ENCODE measurements around the gene GABBR2.

Gene GABBR2

GRCh38 chr9:98456156-98456613, 252.6 kb downstream of the GABBR2 start:
- Histone ChIP-seq H3K27ac (ENCODE audit: low read depth, low read length) (no peak overlapping the region), H3K9ac (ENCODE audit: low read length) (no peak overlapping the region), H3K36me3 (ENCODE audit: insufficient read depth, low read length) (no peaks in the 10 kb centered on the region)

GRCh38 chr9:98455256-98456155, 253.2 kb downstream of the GABBR2 start:
- Histone ChIP-seq H3K4me1 (ENCODE audit: insufficient read depth, low read length) (no peaks in the 10 kb centered on the region), H3K9me3 (ENCODE audit: low read length) (peaks cover 6% of the 10 kb centered on the region), H3K36me3 (ENCODE audit: insufficient read depth, low read length) (no peaks in the 10 kb centered on the region), H3K4me3 (ENCODE audit: low read depth in 1 of 2, low read length in 2 of 2) (no peak overlapping the region), H3K9ac (ENCODE audit: low read length) (no peak overlapping the region), H3K27me3 (ENCODE audit: control insufficient read depth in 1 of 2, insufficient read depth in 2 of 2, low read length in 2 of 2) (no peaks in the 10 kb centered on the region), H3K27ac (ENCODE audit: low read depth, low read length) (no peak overlapping the region)

More at GRCh38 chr9:98456156-98456613, 252.6 kb downstream of the GABBR2 start:
- Histone ChIP-seq H3K4me1 (ENCODE audit: insufficient read depth, low read length) (no peaks in the 10 kb centered on the region), H3K9me3 (ENCODE audit: low read length) (peaks cover 6% of the 10 kb centered on the region), H3K27me3 (ENCODE audit: control insufficient read depth in 1 of 2, insufficient read depth in 2 of 2, low read length in 2 of 2) (no peaks in the 10 kb centered on the region), H3K4me3 (ENCODE audit: low read depth in 1 of 2, low read length in 2 of 2) (no peak overlapping the region)

DNA sequence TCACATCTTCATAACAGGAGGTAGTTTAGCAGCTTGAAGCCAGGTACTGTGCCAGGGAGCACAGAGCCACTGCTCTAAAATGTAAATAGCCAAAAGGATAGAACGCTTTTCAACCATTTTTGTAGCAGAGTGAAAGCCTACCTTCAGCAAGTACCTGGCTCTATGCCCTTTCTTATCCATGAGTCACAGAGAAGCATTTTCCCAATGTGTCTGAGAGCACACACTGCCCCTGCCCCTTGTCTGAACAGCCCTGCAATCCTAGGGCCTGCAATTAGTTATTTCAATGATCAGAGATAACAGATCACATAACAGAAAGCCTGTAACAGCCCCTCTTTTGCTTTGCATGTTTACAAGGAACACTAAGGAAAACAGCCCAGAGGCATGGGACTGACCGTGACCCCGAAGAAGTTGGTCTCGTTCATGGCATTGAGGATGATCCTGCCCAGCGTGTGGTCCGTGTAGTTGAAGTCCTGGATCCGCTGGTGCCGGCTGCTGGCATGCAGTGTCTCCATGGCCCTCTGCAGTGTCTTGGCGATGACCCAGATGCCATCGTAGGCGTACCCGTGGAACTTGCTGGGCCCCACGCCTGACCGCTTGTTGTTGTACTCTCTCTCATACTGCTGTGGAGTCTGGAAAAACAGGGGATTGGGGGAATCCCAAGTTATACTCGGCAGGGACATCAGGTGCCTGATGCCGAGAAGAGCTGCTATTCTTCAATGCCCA, 255.0 kb downstream of the GABBR2 start:
- H3K9ac ChIP-seq (ENCODE audit: low read length), result no peak overlapping the region
- H3K4me1 ChIP-seq (ENCODE audit: insufficient read depth, low read length), result no peaks in the 10 kb centered on the region
- H3K27me3 ChIP-seq (ENCODE audit: control insufficient read depth in 1 of 2, insufficient read depth in 2 of 2, low read length in 2 of 2), result no peaks in the 10 kb centered on the region
- no peaks in the 10 kb centered on the region for H3K9me3 ChIP-seq (ENCODE audit: low read length)
- no peak overlapping the region for H3K4me3 ChIP-seq (ENCODE audit: low read depth in 1 of 2, low read length in 2 of 2)
- H3K36me3 ChIP-seq (ENCODE audit: insufficient read depth, low read length), result no peaks in the 10 kb centered on the region
- no peak overlapping the region for H3K27ac ChIP-seq (ENCODE audit: low read depth, low read length)

GRCh38 chr9:98451576-98451975, 257.2 kb downstream of the GABBR2 start:
- Histone ChIP-seq H3K27me3 (ENCODE audit: control insufficient read depth in 1 of 2, insufficient read depth in 2 of 2, low read length in 2 of 2) (no peaks in the 10 kb centered on the region), H3K4me3 (ENCODE audit: low read depth in 1 of 2, low read length in 2 of 2) (no peak overlapping the region), H3K36me3 (ENCODE audit: insufficient read depth, low read length) (no peaks in the 10 kb centered on the region), H3K27ac (ENCODE audit: low read depth, low read length) (no peak overlapping the region), H3K4me1 (ENCODE audit: insufficient read depth, low read length) (no peaks in the 10 kb centered on the region), H3K9ac (ENCODE audit: low read length) (no peak overlapping the region), H3K9me3 (ENCODE audit: low read length) (no peaks in the 10 kb centered on the region)

GRCh38 chr9:98450496-98450895, 258.2 kb downstream of the GABBR2 start:
- H3K4me3 ChIP-seq (ENCODE audit: low read depth in 1 of 2, low read length in 2 of 2), result no peak overlapping the region

DNA sequence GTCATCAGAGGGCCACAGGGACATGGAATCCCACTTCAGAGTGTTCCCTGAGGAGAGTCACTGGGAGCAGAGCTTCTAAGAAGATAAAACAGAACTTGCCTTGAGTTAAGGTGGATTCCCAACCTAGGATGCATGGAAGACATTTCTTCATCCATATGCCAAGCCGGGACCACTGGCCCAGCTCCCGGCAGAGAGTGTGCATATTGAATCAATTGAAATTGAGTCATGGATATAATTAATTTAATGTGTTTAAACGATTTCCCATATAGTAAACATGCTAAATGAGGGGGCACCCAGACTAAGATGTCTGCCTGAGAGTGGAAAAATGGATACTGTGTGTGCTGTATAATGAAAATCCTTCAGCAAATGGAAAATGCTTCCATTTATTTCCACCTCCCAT, 258.9 kb downstream of the GABBR2 start:
- Histone ChIP-seq H3K27ac (ENCODE audit: low read depth, low read length) (no peak overlapping the region), H3K36me3 (ENCODE audit: insufficient read depth, low read length) (no peaks in the 10 kb centered on the region), H3K9me3 (ENCODE audit: low read length) (no peaks in the 10 kb centered on the region), H3K9ac (ENCODE audit: low read length) (no peak overlapping the region), H3K4me3 (ENCODE audit: low read depth in 1 of 2, low read length in 2 of 2) (no peak overlapping the region), H3K4me1 (ENCODE audit: insufficient read depth, low read length) (no peaks in the 10 kb centered on the region), H3K27me3 (ENCODE audit: control insufficient read depth in 1 of 2, insufficient read depth in 2 of 2, low read length in 2 of 2) (no peaks in the 10 kb centered on the region)

More at GRCh38 chr9:98450496-98450895, 258.2 kb downstream of the GABBR2 start:
- H3K9ac ChIP-seq (ENCODE audit: low read length), result no peak overlapping the region
- no peaks in the 10 kb centered on the region for H3K4me1 ChIP-seq (ENCODE audit: insufficient read depth, low read length)
- no peaks in the 10 kb centered on the region for H3K36me3 ChIP-seq (ENCODE audit: insufficient read depth, low read length)
- no peaks in the 10 kb centered on the region for H3K27me3 ChIP-seq (ENCODE audit: control insufficient read depth in 1 of 2, insufficient read depth in 2 of 2, low read length in 2 of 2)
- H3K9me3 ChIP-seq (ENCODE audit: low read length), result no peaks in the 10 kb centered on the region
- no peak overlapping the region for H3K27ac ChIP-seq (ENCODE audit: low read depth, low read length)

GRCh38 chr9:98445576-98445975, 263.2 kb downstream of the GABBR2 start:
- H3K27me3 ChIP-seq (ENCODE audit: control insufficient read depth in 1 of 2, insufficient read depth in 2 of 2, low read length in 2 of 2), result no peaks in the 10 kb centered on the region
- no peaks in the 10 kb centered on the region for H3K36me3 ChIP-seq (ENCODE audit: insufficient read depth, low read length)
- no peak overlapping the region for H3K27ac ChIP-seq (ENCODE audit: low read depth, low read length)
- H3K9me3 ChIP-seq (ENCODE audit: low read length), result no peaks in the 10 kb centered on the region
- no peaks in the 10 kb centered on the region for H3K4me1 ChIP-seq (ENCODE audit: insufficient read depth, low read length)
- no peak overlapping the region for H3K4me3 ChIP-seq (ENCODE audit: low read depth in 1 of 2, low read length in 2 of 2)
- no peak overlapping the region for H3K9ac ChIP-seq (ENCODE audit: low read length)

DNA sequence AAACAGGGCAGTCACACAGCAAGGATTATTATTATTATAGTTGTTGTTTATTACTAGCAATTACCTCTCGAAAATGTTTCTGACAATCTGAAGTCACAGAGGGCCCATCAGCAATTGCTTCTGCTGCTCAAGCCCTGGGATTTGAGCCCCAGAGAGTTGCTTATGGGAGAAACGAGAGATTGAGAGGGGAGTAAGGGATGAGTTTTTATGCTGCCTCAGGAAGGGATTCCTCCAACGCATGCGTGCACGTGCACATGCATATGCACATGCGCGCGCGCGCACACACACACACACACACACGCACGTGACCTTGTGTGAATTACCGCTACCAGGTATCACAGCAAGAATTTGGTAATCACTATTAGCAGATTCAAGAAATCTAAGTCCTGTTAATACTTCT, 264.1 kb downstream of the GABBR2 start:
- Histone ChIP-seq H3K36me3 (ENCODE audit: insufficient read depth, low read length) (no peaks in the 10 kb centered on the region), H3K9me3 (ENCODE audit: low read length) (no peaks in the 10 kb centered on the region), H3K27me3 (ENCODE audit: control insufficient read depth in 1 of 2, insufficient read depth in 2 of 2, low read length in 2 of 2) (no peaks in the 10 kb centered on the region), H3K27ac (ENCODE audit: low read depth, low read length) (no peak overlapping the region), H3K4me1 (ENCODE audit: insufficient read depth, low read length) (no peaks in the 10 kb centered on the region), H3K9ac (ENCODE audit: low read length) (no peak overlapping the region), H3K4me3 (ENCODE audit: low read depth in 1 of 2, low read length in 2 of 2) (no peak overlapping the region)

- H3K9ac ChIP-seq (ENCODE audit: low read length), result no peak overlapping the region
- no peak overlapping the region for H3K4me3 ChIP-seq (ENCODE audit: low read depth in 1 of 2, low read length in 2 of 2)
- no peaks in the 10 kb centered on the region for H3K4me1 ChIP-seq (ENCODE audit: insufficient read depth, low read length)
- no peaks in the 10 kb centered on the region for H3K27me3 ChIP-seq (ENCODE audit: control insufficient read depth in 1 of 2, insufficient read depth in 2 of 2, low read length in 2 of 2)
- no peaks in the 10 kb centered on the region for H3K9me3 ChIP-seq (ENCODE audit: low read length)
- no peak overlapping the region for H3K27ac ChIP-seq (ENCODE audit: low read depth, low read length)
- H3K36me3 ChIP-seq (ENCODE audit: insufficient read depth, low read length), result no peaks in the 10 kb centered on the region
Measured at GRCh38 chr9:98442541-98442940, 266.2 kb downstream of the GABBR2 start.

DNA sequence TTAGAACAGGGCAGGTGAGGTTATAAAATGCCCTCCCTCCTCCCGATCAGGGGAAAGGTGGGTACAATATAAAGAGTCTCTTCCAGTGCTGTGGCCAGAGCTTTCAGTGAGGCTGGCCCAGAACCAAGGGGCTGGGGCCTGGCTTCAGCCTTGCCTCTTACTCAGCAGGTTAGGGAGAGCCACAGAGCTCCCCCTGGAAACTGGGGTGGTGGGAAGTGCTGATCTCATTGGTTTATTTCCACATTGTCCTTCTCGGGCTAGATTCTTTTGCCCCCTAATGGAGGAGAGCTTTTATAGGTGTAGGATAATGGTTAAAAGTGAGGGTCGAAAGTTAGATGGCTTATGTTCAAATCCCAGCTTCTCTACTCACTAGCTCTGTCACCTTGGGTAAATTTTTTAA, 266.6 kb downstream of the GABBR2 start:
- Histone ChIP-seq H3K27ac (ENCODE audit: low read depth, low read length) (no peak overlapping the region), H3K9me3 (ENCODE audit: low read length) (no peaks in the 10 kb centered on the region), H3K36me3 (ENCODE audit: insufficient read depth, low read length) (no peaks in the 10 kb centered on the region), H3K4me3 (ENCODE audit: low read depth in 1 of 2, low read length in 2 of 2) (no peak overlapping the region), H3K9ac (ENCODE audit: low read length) (no peak overlapping the region), H3K4me1 (ENCODE audit: insufficient read depth, low read length) (no peaks in the 10 kb centered on the region), H3K27me3 (ENCODE audit: control insufficient read depth in 1 of 2, insufficient read depth in 2 of 2, low read length in 2 of 2) (no peaks in the 10 kb centered on the region)

- Histone ChIP-seq H3K9me3 (ENCODE audit: low read length) (no peaks in the 10 kb centered on the region), H3K27me3 (ENCODE audit: control insufficient read depth in 1 of 2, insufficient read depth in 2 of 2, low read length in 2 of 2) (no peaks in the 10 kb centered on the region), H3K9ac (ENCODE audit: low read length) (no peak overlapping the region), H3K36me3 (ENCODE audit: insufficient read depth, low read length) (no peaks in the 10 kb centered on the region), H3K4me1 (ENCODE audit: insufficient read depth, low read length) (no peaks in the 10 kb centered on the region), H3K4me3 (ENCODE audit: low read depth in 1 of 2, low read length in 2 of 2) (no peak overlapping the region), H3K27ac (ENCODE audit: low read depth, low read length) (no peak overlapping the region)
Measured at GRCh38 chr9:98438666-98439065, 270.1 kb downstream of the GABBR2 start.
